LNCaP clone FGC (cell line): ENCODE data around the gene LPIN3.

Experiments used
- DNase-seq: peaks from one replicate; pipeline ENCODE4 v3.0.0-alpha.2; 2011; ENCODE audit warnings: low read depth
- H3K4me3 ChIP-seq: 2 replicates; pipeline ENCODE4 v1.5.1; 2011; ENCODE audit warnings: mild to moderate bottlenecking, low read depth, low read length, control low read depth
- CTCF ChIP-seq: IDR thresholded peaks from 2 replicates; pipeline ENCODE4 v1.5.1; 2012; ENCODE audit warnings: mild to moderate bottlenecking; ENCODE audit not compliant: control insufficient read depth, insufficient read depth; ENCODE audit errors: extremely low read depth

The LPIN3 gene

GRCh38 chr20:41320976-41321375, 19.6 kb upstream of the LPIN3 start:
- no peak overlapping the region for H3K4me3 ChIP-seq
- TF ChIP-seq CTCF = no peak
- DNase-seq = no peak

- TF ChIP-seq CTCF = no peak
- H3K4me3 ChIP-seq = no peak overlapping the region
- DNase-seq = no peak
Measured at GRCh38 chr20:41327178-41327577, 13.4 kb upstream of the LPIN3 start.

- no peak for DNase-seq
- no peak for TF ChIP-seq CTCF
- no peak overlapping the region for H3K4me3 ChIP-seq
Measured at GRCh38 chr20:41329435-41330342, 10.9 kb upstream of the LPIN3 start.

- no peak for DNase-seq
- H3K4me3 ChIP-seq = no peak overlapping the region
- no peak for TF ChIP-seq CTCF
Measured at GRCh38 chr20:41330343-41330720, 10.3 kb upstream of the LPIN3 start.

- DNase-seq = no peak
- no peak for TF ChIP-seq CTCF
- no peak overlapping the region for H3K4me3 ChIP-seq
Measured at GRCh38 chr20:41330941-41331340, 9.7 kb upstream of the LPIN3 start.

- no peak overlapping the region for H3K4me3 ChIP-seq
- DNase-seq = no peak
- TF ChIP-seq CTCF = no peak
Measured at GRCh38 chr20:41331731-41332130, 8.9 kb upstream of the LPIN3 start.

- DNase-seq = no peak
- TF ChIP-seq CTCF = no peak
- H3K4me3 ChIP-seq = no peak overlapping the region
Measured at GRCh38 chr20:41334036-41334435, 6.6 kb upstream of the LPIN3 start.
